Measurements from ENCODE around the gene ABCA4. TPM values are rescaled to one million over a fixed set of nuclear protein-coding genes. Genes with fewer than 3 reads are reported as not detected.

Gene ABCA4
- total and polyA plus RNA-seq, 7 experiments from 2014 or later: not detected

- Histone ChIP-seq H3K36me3 (ENCODE audit: control insufficient read depth in 2 of 3, insufficient read depth in 3 of 3, low read length in 3 of 3) (no peaks in the 10 kb centered on the region), H3K4me3 (ENCODE audit: low read length) (no peak overlapping the region), H3K27me3 (ENCODE audit: control insufficient read depth in 2 of 2, insufficient read depth in 2 of 2, low read length in 2 of 2) (no peaks in the 10 kb centered on the region), H3K9me3 (ENCODE audit: control insufficient read depth in 2 of 3, low read length in 3 of 3) (no peaks in the 10 kb centered on the region), H3K4me1 (ENCODE audit: control insufficient read depth in 2 of 2, insufficient read depth in 2 of 2, low read length in 2 of 2) (no peaks in the 10 kb centered on the region), H3K27ac (ENCODE audit: low read depth, low read length) (no peak overlapping the region)
- Mint-ChIP-seq H3K4me3 (no peak overlapping the region), H3K4me1 (peaks cover 0 to 10% (median 5%) of the 10 kb centered on the region in 7 donors), H3K9me3 (no peaks in the 10 kb centered on the region), H3K36me3 (no peaks in the 10 kb centered on the region), H3K27me3 (peaks cover 5 to 26% (median 23%) of the 10 kb centered on the region in 5 donors), H3K27ac (no peak overlapping the region)
- ATAC-seq (no peak), DNase-seq (no peak)
- ChIA-PET POLR2A (no interaction called here), CTCF (no interaction called here)
- intact Hi-C loops (cut with micrococcal nuclease): loop anchor here (5.0 kb wide), 2 partner anchors 289 to 759 kb away; no protein-coding TSS in a partner anchor
These were observed 72.4 kb downstream of the ABCA4 start for GRCh38 chr1:94048413-94049164.

GRCh38 chr1:94047949-94048348 is 73.0 kb downstream of the ABCA4 start:
- Histone ChIP-seq H3K27ac (ENCODE audit: low read depth, low read length) (no peak overlapping the region), H3K4me3 (ENCODE audit: low read length) (no peak overlapping the region), H3K36me3 (ENCODE audit: control insufficient read depth in 2 of 3, insufficient read depth in 3 of 3, low read length in 3 of 3) (no peaks in the 10 kb centered on the region), H3K4me1 (ENCODE audit: control insufficient read depth in 2 of 2, insufficient read depth in 2 of 2, low read length in 2 of 2) (no peaks in the 10 kb centered on the region), H3K27me3 (ENCODE audit: control insufficient read depth in 2 of 2, insufficient read depth in 2 of 2, low read length in 2 of 2) (no peaks in the 10 kb centered on the region), H3K9me3 (ENCODE audit: control insufficient read depth in 2 of 3, low read length in 3 of 3) (no peaks in the 10 kb centered on the region)
- Mint-ChIP-seq H3K27me3 (peaks cover 5 to 26% (median 24%) of the 10 kb centered on the region in 5 donors), H3K36me3 (no peaks in the 10 kb centered on the region), H3K4me1 (peaks cover 0 to 10% (median 5%) of the 10 kb centered on the region in 7 donors), H3K4me3 (no peak overlapping the region), H3K27ac (no peak overlapping the region), H3K9me3 (no peaks in the 10 kb centered on the region)
- CTCF ChIA-PET: no interaction called here
- ATAC-seq: no peak
- no peak for DNase-seq
- intact Hi-C loops (cut with micrococcal nuclease): loop anchor here (5.0 kb wide), 2 partner anchors 289 to 759 kb away; no protein-coding TSS in a partner anchor
- POLR2A ChIA-PET: no interaction called here

- H3K36me3 Mint-ChIP-seq: no peaks in the 10 kb centered on the region
- H3K27me3 ChIP-seq (ENCODE audit: control insufficient read depth in 2 of 2, insufficient read depth in 2 of 2, low read length in 2 of 2): no peaks in the 10 kb centered on the region
- no peaks in the 10 kb centered on the region for H3K36me3 ChIP-seq (ENCODE audit: control insufficient read depth in 2 of 3, insufficient read depth in 3 of 3, low read length in 3 of 3)
- POLR2A ChIA-PET: no interaction called here
- DNase-seq: peak in 6 of 9 donors; percentile 14 to 39 (median 20)
- CTCF ChIA-PET: interaction anchor here (1.3 to 2.2 kb wide), 2 partner anchors 289 to 417 kb away, joined by 7 to 11 read pairs; no protein-coding TSS in a partner anchor
- no peaks in the 10 kb centered on the region for H3K4me1 ChIP-seq (ENCODE audit: control insufficient read depth in 2 of 2, insufficient read depth in 2 of 2, low read length in 2 of 2)
- no peak overlapping the region for H3K4me3 ChIP-seq (ENCODE audit: low read length)
- no peak overlapping the region for H3K27ac ChIP-seq (ENCODE audit: low read depth, low read length)
- intact Hi-C loops (cut with micrococcal nuclease): loop anchor here (1.0 to 5.0 kb wide), 4 partner anchors 292 to 762 kb away; no protein-coding TSS in a partner anchor
- H3K27me3 Mint-ChIP-seq: peaks cover 0 to 28% (median 24%) of the 10 kb centered on the region in 5 donors
- no peaks in the 10 kb centered on the region for H3K9me3 Mint-ChIP-seq
- peaks cover 0 to 10% (median 5%) of the 10 kb centered on the region in 7 donors for H3K4me1 Mint-ChIP-seq
- no peaks in the 10 kb centered on the region for H3K9me3 ChIP-seq (ENCODE audit: control insufficient read depth in 2 of 3, low read length in 3 of 3)
- peak overlapping the region in 9 of 10 donors; percentile 25 to 77 (median 68) for H3K4me3 Mint-ChIP-seq
- ATAC-seq: peak; percentile 56
- no peak overlapping the region for H3K27ac Mint-ChIP-seq
These were observed 75.4 kb downstream of the ABCA4 start for GRCh38 chr1:94045465-94046056.

GRCh38 chr1:94044891-94045290 is 76.1 kb downstream of the ABCA4 start:
- intact Hi-C loops (cut with micrococcal nuclease): loop anchor here (1.0 to 5.0 kb wide), 4 partner anchors 292 to 762 kb away; no protein-coding TSS in a partner anchor
- no peak for ATAC-seq
- Mint-ChIP-seq H3K4me1 (peaks cover 0 to 10% (median 5%) of the 10 kb centered on the region in 7 donors), H3K4me3 (no peak overlapping the region), H3K36me3 (no peaks in the 10 kb centered on the region), H3K27ac (no peak overlapping the region), H3K9me3 (no peaks in the 10 kb centered on the region), H3K27me3 (peaks cover 5 to 28% (median 24%) of the 10 kb centered on the region in 5 donors)
- DNase-seq: no peak
- ChIA-PET POLR2A (no interaction called here), CTCF (interaction anchor here (0.6 to 2.2 kb wide), 4 partner anchors 181 to 762 kb away, joined by 3 to 11 read pairs (median 6); no protein-coding TSS in a partner anchor)
- Histone ChIP-seq H3K27ac (ENCODE audit: low read depth, low read length) (no peak overlapping the region), H3K27me3 (ENCODE audit: control insufficient read depth in 2 of 2, insufficient read depth in 2 of 2, low read length in 2 of 2) (no peaks in the 10 kb centered on the region), H3K9me3 (ENCODE audit: control insufficient read depth in 2 of 3, low read length in 3 of 3) (no peaks in the 10 kb centered on the region), H3K36me3 (ENCODE audit: control insufficient read depth in 2 of 3, insufficient read depth in 3 of 3, low read length in 3 of 3) (no peaks in the 10 kb centered on the region), H3K4me3 (ENCODE audit: low read length) (no peak overlapping the region), H3K4me1 (ENCODE audit: control insufficient read depth in 2 of 2, insufficient read depth in 2 of 2, low read length in 2 of 2) (no peaks in the 10 kb centered on the region)

- peaks cover 9 to 32% (median 27%) of the 10 kb centered on the region in 5 donors for H3K27me3 Mint-ChIP-seq
- H3K4me3 Mint-ChIP-seq: peak overlapping the region in 2 of 10 donors; percentile 14 to 33
- Histone ChIP-seq H3K27ac (ENCODE audit: low read depth, low read length) (no peak overlapping the region), H3K4me3 (ENCODE audit: low read length) (no peak overlapping the region), H3K4me1 (ENCODE audit: control insufficient read depth in 2 of 2, insufficient read depth in 2 of 2, low read length in 2 of 2) (no peaks in the 10 kb centered on the region), H3K36me3 (ENCODE audit: control insufficient read depth in 2 of 3, insufficient read depth in 3 of 3, low read length in 3 of 3) (no peaks in the 10 kb centered on the region), H3K9me3 (ENCODE audit: control insufficient read depth in 2 of 3, low read length in 3 of 3) (no peaks in the 10 kb centered on the region), H3K27me3 (ENCODE audit: control insufficient read depth in 2 of 2, insufficient read depth in 2 of 2, low read length in 2 of 2) (no peaks in the 10 kb centered on the region)
- intact Hi-C loops (cut with micrococcal nuclease): no loop called here
- H3K36me3 Mint-ChIP-seq: no peaks in the 10 kb centered on the region
- CTCF ChIA-PET: interaction anchor here (0.6 to 1.3 kb wide), 4 partner anchors 41 to 762 kb away, joined by 3 to 7 read pairs (median 4); no protein-coding TSS in a partner anchor
- POLR2A ChIA-PET: no interaction called here
- peaks cover 0 to 10% (median 5%) of the 10 kb centered on the region in 7 donors for H3K4me1 Mint-ChIP-seq
- H3K9me3 Mint-ChIP-seq: no peaks in the 10 kb centered on the region
- no peak for ATAC-seq
- no peak overlapping the region for H3K27ac Mint-ChIP-seq
- no peak for DNase-seq
These were observed 76.6 kb downstream of the ABCA4 start for GRCh38 chr1:94044290-94044790.

- H3K27ac ChIP-seq (ENCODE audit: low read depth, low read length): no peak overlapping the region
- POLR2A ChIA-PET: no interaction called here
- no peak overlapping the region for H3K4me3 ChIP-seq (ENCODE audit: low read length)
- Mint-ChIP-seq H3K27ac (no peak overlapping the region), H3K9me3 (no peaks in the 10 kb centered on the region), H3K4me1 (peaks cover 0 to 10% (median 5%) of the 10 kb centered on the region in 7 donors), H3K27me3 (peaks cover 12 to 36% (median 30%) of the 10 kb centered on the region in 5 donors), H3K36me3 (no peaks in the 10 kb centered on the region), H3K4me3 (no peak overlapping the region)
- no peaks in the 10 kb centered on the region for H3K27me3 ChIP-seq (ENCODE audit: control insufficient read depth in 2 of 2, insufficient read depth in 2 of 2, low read length in 2 of 2)
- CTCF ChIA-PET: interaction anchor here (0.6 to 0.8 kb wide), 2 partner anchors 42 to 418 kb away, joined by 3 read pairs; no protein-coding TSS in a partner anchor
- H3K36me3 ChIP-seq (ENCODE audit: control insufficient read depth in 2 of 3, insufficient read depth in 3 of 3, low read length in 3 of 3): no peaks in the 10 kb centered on the region
- no peaks in the 10 kb centered on the region for H3K4me1 ChIP-seq (ENCODE audit: control insufficient read depth in 2 of 2, insufficient read depth in 2 of 2, low read length in 2 of 2)
- no peak for ATAC-seq
- no peaks in the 10 kb centered on the region for H3K9me3 ChIP-seq (ENCODE audit: control insufficient read depth in 2 of 3, low read length in 3 of 3)
- intact Hi-C loops (cut with micrococcal nuclease): no loop called here
- DNase-seq: no peak
These were observed 77.1 kb downstream of the ABCA4 start for GRCh38 chr1:94043738-94044289.

All from naive thymus-derived CD4-positive, alpha-beta T cell (primary cell).